Measurements from ENCODE around the gene TTC38. TPM values are rescaled to one million over a fixed set of nuclear protein-coding genes. Genes with fewer than 3 reads are reported as not detected.

TTC38 gene
- total and polyA plus RNA-seq, 12 donors: 24.0 to 111 (median 39.7) TPM

DNA sequence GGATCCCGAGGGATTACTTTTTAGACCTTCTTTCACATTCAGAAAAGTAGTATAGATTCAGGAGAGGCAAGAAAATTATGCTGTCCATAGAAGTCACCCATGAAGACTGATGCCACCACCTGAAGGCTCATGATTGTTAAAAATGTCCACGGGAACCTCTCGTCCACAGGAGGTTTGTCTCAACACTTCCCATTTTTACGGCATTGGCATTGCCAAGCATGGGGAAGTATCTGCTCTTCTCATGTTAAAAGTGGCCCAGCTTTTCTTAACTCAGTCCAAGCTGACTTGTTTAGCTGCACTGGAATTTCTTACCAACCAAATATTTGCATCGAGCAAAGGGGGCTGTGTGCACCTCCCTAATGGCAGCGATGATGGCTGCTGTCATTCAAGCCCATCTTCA, 27.3 kb upstream of the TTC38 start:
- TF ChIP-seq, protein P1, sequence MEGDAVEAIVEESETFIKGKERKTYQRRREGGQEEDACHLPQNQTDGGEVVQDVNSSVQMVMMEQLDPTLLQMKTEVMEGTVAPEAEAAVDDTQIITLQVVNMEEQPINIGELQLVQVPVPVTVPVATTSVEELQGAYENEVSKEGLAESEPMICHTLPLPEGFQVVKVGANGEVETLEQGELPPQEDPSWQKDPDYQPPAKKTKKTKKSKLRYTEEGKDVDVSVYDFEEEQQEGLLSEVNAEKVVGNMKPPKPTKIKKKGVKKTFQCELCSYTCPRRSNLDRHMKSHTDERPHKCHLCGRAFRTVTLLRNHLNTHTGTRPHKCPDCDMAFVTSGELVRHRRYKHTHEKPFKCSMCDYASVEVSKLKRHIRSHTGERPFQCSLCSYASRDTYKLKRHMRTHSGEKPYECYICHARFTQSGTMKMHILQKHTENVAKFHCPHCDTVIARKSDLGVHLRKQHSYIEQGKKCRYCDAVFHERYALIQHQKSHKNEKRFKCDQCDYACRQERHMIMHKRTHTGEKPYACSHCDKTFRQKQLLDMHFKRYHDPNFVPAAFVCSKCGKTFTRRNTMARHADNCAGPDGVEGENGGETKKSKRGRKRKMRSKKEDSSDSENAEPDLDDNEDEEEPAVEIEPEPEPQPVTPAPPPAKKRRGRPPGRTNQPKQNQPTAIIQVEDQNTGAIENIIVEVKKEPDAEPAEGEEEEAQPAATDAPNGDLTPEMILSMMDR (IDR thresholded peaks at IDR 0.05): no peak
- no peak for TF ChIP-seq POLR2A (IDR thresholded peaks at IDR 0.05)

DNA sequence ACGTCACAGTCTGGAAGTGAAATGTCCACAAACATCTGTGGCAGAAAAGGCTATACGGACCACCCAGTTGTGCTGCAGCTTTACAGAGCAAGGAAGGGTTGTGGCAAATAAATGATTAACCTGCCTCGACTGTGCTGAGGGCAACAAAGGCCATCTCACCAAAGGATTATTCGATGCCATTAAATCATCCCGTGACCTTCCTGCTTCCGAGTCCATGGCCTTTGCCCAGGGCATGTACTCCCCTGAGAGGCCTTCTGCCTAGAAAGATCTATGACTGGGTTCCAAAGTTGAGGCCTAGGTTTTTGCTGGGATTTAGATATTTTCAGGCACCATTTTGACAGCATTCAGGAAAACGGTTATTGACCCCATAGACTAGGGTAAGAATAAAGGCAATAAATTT, 26.9 kb upstream of the TTC38 start:
- peak in 2 of 7 donors; percentile 24 to 51 for DNase-seq
- peaks cover 15 to 44% of the 10 kb centered on the region in 2 donors for H3K4me1 ChIP-seq (replicated peaks in 1 of 2)
- TF ChIP-seq, protein P1 (IDR thresholded peaks at IDR 0.05): no peak
- no peaks in the 10 kb centered on the region for H3K27me3 ChIP-seq
- H3K36me3 ChIP-seq (replicated peaks in 1 of 2): peaks cover 0 to 30% of the 10 kb centered on the region in 2 donors
- H3K9me3 ChIP-seq (replicated peaks in 1 of 3): no peaks in the 10 kb centered on the region
- intact Hi-C loops (cut with DNase I): no loop called here
- H3K4me3 ChIP-seq: no peak overlapping the region
- peak overlapping the region in 4 of 5 donors; percentile 13 to 73 (median 27) for H3K27ac ChIP-seq
- WGBS, 4 donors: 45 to 52% (median 51%) methylated on average over 6 to 7 of the region's 7 CpGs

More for the DNA sequence above, 27.3 kb upstream of the TTC38 start:
- H3K27me3 ChIP-seq: no peaks in the 10 kb centered on the region
- 76 to 88% (median 82%) methylated on average over 6 of the region's 6 CpGs for WGBS, 4 donors
- peak in 1 of 7 donors; percentile 49 for DNase-seq
- peaks cover 15 to 41% of the 10 kb centered on the region in 2 donors for H3K4me1 ChIP-seq (replicated peaks in 1 of 2)
- H3K9me3 ChIP-seq (replicated peaks in 1 of 3): no peaks in the 10 kb centered on the region
- intact Hi-C loops (cut with DNase I): no loop called here
- H3K27ac ChIP-seq: peak overlapping the region in 4 of 5 donors; percentile 13 to 73 (median 27)
- H3K4me3 ChIP-seq: no peak overlapping the region
- peaks cover 0 to 34% of the 10 kb centered on the region in 2 donors for H3K36me3 ChIP-seq (replicated peaks in 1 of 2)

DNA sequence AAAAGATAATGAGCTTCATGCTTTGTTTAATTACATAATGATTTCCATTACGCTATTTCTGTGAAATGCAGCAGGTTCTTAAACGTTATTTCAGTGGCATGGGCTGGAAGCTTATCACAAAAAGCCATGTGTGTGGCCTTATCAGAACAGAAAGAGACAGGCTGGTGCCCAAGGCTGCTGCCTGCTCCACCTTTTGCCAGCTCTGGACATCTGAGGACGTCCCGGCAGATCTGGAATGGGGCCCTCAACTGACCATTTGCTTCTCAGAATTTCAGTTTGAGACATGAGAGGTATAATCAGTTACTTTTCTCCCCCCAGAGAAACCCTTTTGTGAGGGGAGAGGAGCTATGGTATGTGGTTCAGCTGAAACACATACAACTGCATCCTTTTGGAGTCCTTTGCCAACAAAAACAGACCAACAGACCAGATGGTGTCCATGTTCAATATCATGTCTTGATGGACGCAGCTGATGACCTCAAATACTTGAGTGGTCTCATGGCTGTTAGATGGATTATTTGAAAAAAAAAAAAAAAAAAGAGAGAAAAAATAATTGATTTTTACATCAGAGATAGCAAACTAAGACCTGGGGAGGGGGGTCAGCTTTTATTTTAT, 26.3 kb upstream of the TTC38 start:
- Histone ChIP-seq H3K4me3 (no peak overlapping the region), H3K36me3 (replicated peaks in 1 of 2) (peaks cover 0 to 25% of the 10 kb centered on the region in 2 donors), H3K27ac (peak overlapping the region in 4 of 5 donors; percentile 22 to 73 (median 34)), H3K9me3 (replicated peaks in 1 of 3) (no peaks in the 10 kb centered on the region), H3K27me3 (no peaks in the 10 kb centered on the region), H3K4me1 (replicated peaks in 1 of 2) (peaks cover 15 to 44% of the 10 kb centered on the region in 2 donors)
- WGBS, 4 donors: 33 to 46% (median 34%) methylated on average over 5 of the region's 5 CpGs
- intact Hi-C loops (cut with DNase I): no loop called here
- peak in 5 of 7 donors; percentile 72 to 79 (median 74) for DNase-seq
- TF ChIP-seq POLR2A (IDR thresholded peaks at IDR 0.05): no peak
- TF ChIP-seq, protein P1 (IDR thresholded peaks at IDR 0.05): no peak

- H3K9me3 ChIP-seq (replicated peaks in 1 of 3): no peaks in the 10 kb centered on the region
- peaks cover 15 to 45% of the 10 kb centered on the region in 2 donors for H3K4me1 ChIP-seq (replicated peaks in 1 of 2)
- peaks cover 0 to 24% of the 10 kb centered on the region in 2 donors for H3K36me3 ChIP-seq (replicated peaks in 1 of 2)
- peak in 1 of 7 donors; percentile 51 for DNase-seq
- intact Hi-C loops (cut with DNase I): no loop called here
- H3K4me3 ChIP-seq: no peak overlapping the region
- 73 to 77% (median 74%) methylated on average over 9 to 10 of the region's 10 CpGs for WGBS, 4 donors
- H3K27ac ChIP-seq: peak overlapping the region in 2 of 5 donors; percentile 22 to 73
- H3K27me3 ChIP-seq: no peaks in the 10 kb centered on the region
- TF ChIP-seq, protein P1 (IDR thresholded peaks at IDR 0.05): no peak
- TF ChIP-seq POLR2A (IDR thresholded peaks at IDR 0.05): no peak
Measured at GRCh38 chr22:46242076-46242475, 25.7 kb upstream of the TTC38 start.
